K562 (cell line): Measurements from ENCODE around the gene AGAP1. TPM values are rescaled to one million over a fixed set of nuclear protein-coding genes. Genes with fewer than 3 reads are reported as not detected.

Source experiments
- ATAC-seq: fragments of 200-7000 bp; cut with Tn5 transposase; 3 replicates; pipeline ENCODE4 v1.9.1; 2020; ENCODE audit warnings: moderate library complexity
- BruUV-seq: library from RNA; stranded (reverse); fragments of 400-500 nt; replicated peaks from 2 replicates; lab custom pipeline; 2021; lab: Mats Ljungman, UMichigan
- CTCF ChIA-PET: fragments of 300-600 bp; formaldehyde crosslinking; extraction: SDS; loops from one replicate; lab custom pipeline; 2021; ENCODE audit warnings: low intra/inter-chr PET ratio; lab: Yijun Ruan, JAX
- POLR2A ChIA-PET: fragments of 300-600, 350-650 bp; sonication (Branson Sonifier 250); formaldehyde crosslinking; extraction: SDS; loops from one replicate; lab custom pipeline; 2021; ENCODE audit warnings: antibody characterized with exemption, inconsistent platforms; lab: Yijun Ruan, JAX
- DNase-seq, 4 experiments: peaks; one replicate each; pipeline versions ENCODE4 v3.0.0 to v3.0.0-alpha.2; 2011 to 2018; ENCODE audit warnings: low spot score in 3 of 4, mixed read lengths in 3 of 4; ENCODE audit errors: extremely low read depth in 1 of 4
- FAIRE-seq: peaks from 2 replicates; lab custom pipeline; 2011; peaks lifted over from hg19 to GRCh38; lab: Jason Lieb, UNC
- H2AFZ ChIP-seq: 2 replicates; pipeline ENCODE4 v1.6.0; 2011; ENCODE audit warnings: low read depth, low read length, control low read depth, inconsistent platforms
- H3K27ac ChIP-seq: fragments of 200-600 bp; 3 replicates; pipeline ENCODE4 v1.8.0; 2011; ENCODE audit warnings: low read depth, mild to moderate bottlenecking, control low read depth, inconsistent platforms, low read length, moderate library complexity, mixed read lengths; ENCODE audit errors: extremely low read depth
- H3K27me3 ChIP-seq, 2 experiments: fragments of 300-600 bp in 1 of 2; 2 replicates in 1 of 2; 3 replicates in 1 of 2; pipeline versions ENCODE4 v1.6.0 to v1.8.0; 2011; ENCODE audit warnings: inconsistent platforms in 2 of 2, low read length in 2 of 2, mild to moderate bottlenecking in 1 of 2, mixed read lengths in 1 of 2, moderate library complexity in 1 of 2; ENCODE audit not compliant: control insufficient read depth in 2 of 2, insufficient read depth in 2 of 2
- H3K36me3 ChIP-seq: fragments of 300-600 bp; 3 replicates; pipeline ENCODE4 v1.8.0; 2011; ENCODE audit warnings: mild to moderate bottlenecking, low read length, inconsistent platforms; ENCODE audit not compliant: control insufficient read depth, insufficient read depth
- H3K4me1 ChIP-seq, 2 experiments: fragments of 200-600 bp in 1 of 2; replicated peaks in 1 of 2; 2 replicates in 1 of 2; 3 replicates in 1 of 2; pipeline versions ENCODE4 v1.5.1 to v1.8.0; 2011; ENCODE audit warnings: inconsistent platforms in 2 of 2, low read length in 2 of 2, mild to moderate bottlenecking in 1 of 2, mixed read lengths in 1 of 2, moderate library complexity in 1 of 2; ENCODE audit not compliant: control insufficient read depth in 2 of 2, insufficient read depth in 2 of 2
- H3K4me2 ChIP-seq: 2 replicates; pipeline ENCODE4 v1.6.1; 2011; ENCODE audit warnings: low read length, control low read depth, inconsistent platforms, mixed read lengths; ENCODE audit not compliant: insufficient read depth
- H3K4me3 ChIP-seq: fragments of 200-600 bp; sonication (generic), shearing (Covaris generic); 2 replicates; pipeline ENCODE4 v1.5.1; 2016; ENCODE audit warnings: control low read depth, inconsistent platforms
- H3K79me2 ChIP-seq: fragments of 200-600 bp; 3 replicates; pipeline ENCODE4 v1.8.0; 2011; ENCODE audit warnings: low read length, inconsistent platforms; ENCODE audit not compliant: control insufficient read depth, insufficient read depth
- H3K9ac ChIP-seq, 2 experiments: 2 replicates each; pipeline versions ENCODE4 v1.6.0 to v1.6.1; 2011; ENCODE audit warnings: low read depth in 2 of 2, low read length in 2 of 2, control low read depth in 1 of 2, inconsistent platforms in 1 of 2, mild to moderate bottlenecking in 1 of 2, mixed read lengths in 1 of 2; ENCODE audit not compliant: insufficient read depth in 1 of 2
- H3K9me1 ChIP-seq: one replicate; pipeline ENCODE4 v1.6.0; 2011; ENCODE audit warnings: inconsistent platforms, mild to moderate bottlenecking, low read length, moderate library complexity; ENCODE audit not compliant: control insufficient read depth, insufficient read depth
- H3K9me3 ChIP-seq: replicated peaks from 2 replicates; pipeline ENCODE4 v1.5.1; 2011; ENCODE audit warnings: low read depth, low read length, inconsistent platforms; ENCODE audit not compliant: control insufficient read depth, insufficient read depth
- H4K20me1 ChIP-seq: replicated peaks from 2 replicates; pipeline ENCODE4 v1.6.1; 2011; ENCODE audit warnings: low read length, inconsistent platforms, mixed read lengths; ENCODE audit not compliant: control insufficient read depth, insufficient read depth
- CHD4 ChIP-seq: fragments of 200-600 bp; sonication (generic); IDR thresholded peaks from 3 replicates; pipeline ENCODE4 v1.6.1; 2012; ENCODE audit warnings: low read depth, mild to moderate bottlenecking, mixed read lengths, low read length, inconsistent platforms; ENCODE audit not compliant: insufficient read depth, insufficient replicate concordance, poor library complexity, severe bottlenecking
- RFX7 ChIP-seq: fragments of 250-450 bp; sonication (Bioruptor Pico); IDR thresholded peaks from 2 replicates; pipeline ENCODE4 v1.5.1; 2021; ENCODE audit warnings: mild to moderate bottlenecking
- THRAP3 ChIP-seq: fragments of 450-650 bp; IDR thresholded peaks from 2 replicates; pipeline ENCODE4 v1.6.1; 2016; ENCODE audit warnings: mild to moderate bottlenecking, inconsistent platforms, borderline replicate concordance
- ZNF311 ChIP-seq: fragments of 250-450 bp; sonication (Bioruptor Pico); IDR thresholded peaks from 2 replicates; pipeline ENCODE4 v1.4.0; 2020; ENCODE audit warnings: mild to moderate bottlenecking, moderate library complexity
- ZNF354B ChIP-seq: fragments of 250-450 bp; sonication (Bioruptor Pico); IDR thresholded peaks from 2 replicates; pipeline ENCODE4 v1.4.0; 2020
- ZNF644 ChIP-seq: fragments of 200-800 bp; sonication (Bioruptor generic); IDR thresholded peaks from 2 replicates; pipeline ENCODE4 v1.6.1; 2016; ENCODE audit warnings: low read depth, missing genetic modification characterization, missing compliant biosample characterization
- WGBS: fragments of 100-300 bp; shearing (Covaris generic); methylation state at CpG from one replicate; pipeline ENCODE4 v1.1.6; 2016; ENCODE audit warnings: low coverage, mixed read lengths; ENCODE audit not compliant: insufficient coverage; ENCODE audit errors: missing lambda C conversion rate; 5-methylcytosine and 5-hydroxymethylcytosine counted together
- in situ Hi-C: fragments of 300-500 bp; cut with MboI; formaldehyde crosslinking; loops from 4 replicates; pipeline ENCODE4 v1.15.0; 2018; ENCODE audit warnings: inconsistent platforms, mixed read lengths
- intact Hi-C: fragments of 100-400 bp; cut with micrococcal nuclease; formaldehyde crosslinking; loops from 2 replicates; pipeline ENCODE4 v1.14.2; 2022
- polyA plus RNA-seq, 8 experiments: library from polyadenylated mRNA; depleted of rRNA in 4 of 8; stranded (reverse) in 5 of 8; unstranded in 3 of 8; fragments of >200 nt; fragmentation: Nextera tagmentation in 2 of 8; fragmentation: Illumina TruSeq in 1 of 8; extraction: Ambion mirVana in 2 of 8; extraction: Trizol in 1 of 8; gene quantifications; 2 replicates each; pipeline versions ENCODE4 v1.2.1 to v1.2.3, GENCODE V29; 2011 to 2014; ENCODE audit warnings: inconsistent platforms in 1 of 8, missing spikeins in 1 of 8
- total RNA-seq, 7 experiments: library from RNA; depleted of rRNA in 6 of 7; stranded (reverse); fragments of >200 nt in 6 of 7; fragmentation: Illumina TruSeq in 2 of 7; extraction: Trizol in 2 of 7; gene quantifications; 2 replicates each; pipeline versions ENCODE4 v1.2.1 to v1.2.3, GENCODE V29; 2011 to 2021; ENCODE audit warnings: low replicate concordance in 1 of 7
- TF ChIP-seq, protein P1 (sequence below): sonication (generic); formaldehyde crosslinking; IDR thresholded peaks from 2 replicates; pipeline ENCODE4 v1.8.1; 2023; ENCODE audit warnings: mild to moderate bottlenecking, missing genetic modification reagents
- TF ChIP-seq, protein P2 (sequence below): fragments of 450-650 bp; IDR thresholded peaks from 2 replicates; pipeline ENCODE4 v1.6.1; 2017; ENCODE audit warnings: mild to moderate bottlenecking, moderate library complexity

The AGAP1 gene
- total and polyA plus RNA-seq, 9 of the 15 experiments (the other 6 are each of a cell fraction or from before 2014, with no cell fraction given), result 1.3 to 24.0 (median 10.6) TPM

DNA sequence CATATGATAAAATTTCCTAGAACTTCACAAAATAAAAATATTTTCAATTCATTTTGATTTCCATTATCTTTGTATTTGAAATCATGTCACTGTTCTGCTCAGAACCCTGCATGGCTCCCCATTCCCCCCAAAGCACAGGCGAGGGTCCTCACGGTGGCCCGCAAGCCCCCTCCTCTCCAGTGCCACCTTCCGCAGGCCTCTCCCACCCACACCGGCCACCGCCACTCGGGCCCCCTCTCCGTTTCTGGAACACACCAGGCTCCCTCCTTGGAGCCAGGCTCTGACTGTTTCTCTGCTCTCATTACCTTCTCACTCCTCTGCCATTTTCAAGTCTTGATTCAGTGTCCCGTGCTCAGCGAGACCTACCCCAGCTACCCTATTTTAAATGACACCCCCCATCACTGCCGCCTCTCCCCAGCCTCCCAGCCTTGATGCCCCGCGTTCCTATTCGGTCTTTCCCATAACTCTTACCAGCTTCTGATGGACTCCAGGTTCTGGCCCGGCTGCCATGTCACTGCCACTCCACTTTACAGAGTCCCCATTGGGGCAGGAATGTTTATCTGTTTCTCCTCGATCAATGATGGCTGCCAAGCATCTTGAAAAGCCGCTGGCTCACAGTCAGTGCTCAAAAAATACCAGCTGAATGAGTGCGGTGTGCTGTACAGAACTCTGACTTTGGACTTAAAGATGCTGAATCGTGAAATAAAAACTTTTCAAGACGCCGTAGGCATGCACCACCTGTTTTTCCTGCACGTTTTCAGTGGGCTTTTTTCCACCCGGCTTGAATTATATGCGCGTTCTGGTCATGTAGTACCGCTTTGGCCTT is 473.3 kb downstream of the AGAP1 start:
- Histone ChIP-seq H3K36me3 (peaks cover 10% of the 10 kb centered on the region; the same call in 2 of the 3 replicates), H4K20me1 (no peaks in the 10 kb centered on the region), H3K27ac (no peak overlapping the region), H3K79me2 (no peaks in the 10 kb centered on the region)
- no peak for DNase-seq
- TF ChIP-seq THRAP3 (no peak), ZNF354B (no peak), CHD4 (no peak), RFX7 (CRISPR knock-in tag) (no peak), ZNF644 (tag) (no peak), ZNF311 (no peak)
- TF ChIP-seq, protein P1, sequence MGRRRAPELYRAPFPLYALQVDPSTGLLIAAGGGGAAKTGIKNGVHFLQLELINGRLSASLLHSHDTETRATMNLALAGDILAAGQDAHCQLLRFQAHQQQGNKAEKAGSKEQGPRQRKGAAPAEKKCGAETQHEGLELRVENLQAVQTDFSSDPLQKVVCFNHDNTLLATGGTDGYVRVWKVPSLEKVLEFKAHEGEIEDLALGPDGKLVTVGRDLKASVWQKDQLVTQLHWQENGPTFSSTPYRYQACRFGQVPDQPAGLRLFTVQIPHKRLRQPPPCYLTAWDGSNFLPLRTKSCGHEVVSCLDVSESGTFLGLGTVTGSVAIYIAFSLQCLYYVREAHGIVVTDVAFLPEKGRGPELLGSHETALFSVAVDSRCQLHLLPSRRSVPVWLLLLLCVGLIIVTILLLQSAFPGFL (CRISPR knock-in tag), result no peak
- TF ChIP-seq, protein P2, sequence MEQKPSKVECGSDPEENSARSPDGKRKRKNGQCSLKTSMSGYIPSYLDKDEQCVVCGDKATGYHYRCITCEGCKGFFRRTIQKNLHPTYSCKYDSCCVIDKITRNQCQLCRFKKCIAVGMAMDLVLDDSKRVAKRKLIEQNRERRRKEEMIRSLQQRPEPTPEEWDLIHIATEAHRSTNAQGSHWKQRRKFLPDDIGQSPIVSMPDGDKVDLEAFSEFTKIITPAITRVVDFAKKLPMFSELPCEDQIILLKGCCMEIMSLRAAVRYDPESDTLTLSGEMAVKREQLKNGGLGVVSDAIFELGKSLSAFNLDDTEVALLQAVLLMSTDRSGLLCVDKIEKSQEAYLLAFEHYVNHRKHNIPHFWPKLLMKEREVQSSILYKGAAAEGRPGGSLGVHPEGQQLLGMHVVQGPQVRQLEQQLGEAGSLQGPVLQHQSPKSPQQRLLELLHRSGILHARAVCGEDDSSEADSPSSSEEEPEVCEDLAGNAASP, result no peak
- TF ChIP-seq, all 486 proteins: peak for 0
- 89% methylated on average over 18 of the region's 26 CpGs for WGBS
- no TSS peak for BruUV-seq
- ChIA-PET CTCF (no interaction called here), POLR2A (no interaction called here)
- Histone ChIP-seq H3K27me3 (no peaks in the 10 kb centered on the region), H2AFZ (no peak overlapping the region), H3K4me1 (no peaks in the 10 kb centered on the region), H3K4me2 (no peak overlapping the region), H3K9me3 (no peaks in the 10 kb centered on the region), H3K9ac (no peak overlapping the region), H3K4me3 (no peak overlapping the region), H3K9me1 (no peaks in the 10 kb centered on the region)
- intact Hi-C loops (no loop called here), in situ Hi-C loops (no loop called here)
- ATAC-seq (no peak), FAIRE-seq (no peak)
